Endothelial cell of umbilical vein (primary cell): ENCODE results near the gene DRICH1. TPM values are rescaled to one million over a fixed set of nuclear protein-coding genes. Genes with fewer than 3 reads are reported as not detected.

Source experiments
- BruUV-seq: library from RNA; stranded (reverse); fragments of 400-500 nt; replicated peaks from 2 replicates; lab custom pipeline; 2021; lab: Mats Ljungman, UMichigan
- CTCF ChIA-PET: fragments of 300-600, 350-600 bp; sonication (Branson Sonifier 250); formaldehyde crosslinking; loops from one replicate; lab custom pipeline; 2021; ENCODE audit warnings: antibody characterized with exemption, inconsistent platforms; lab: Charles Lee
- POLR2A ChIA-PET: fragments of 300-600, 350-600 bp; sonication (Branson Sonifier 250); formaldehyde crosslinking; loops from one replicate; lab custom pipeline; 2021; ENCODE audit warnings: antibody characterized with exemption, inconsistent platforms; lab: Charles Lee
- DNase-seq: peaks from one replicate; pipeline ENCODE4 v3.0.0-alpha.2; 2011; ENCODE audit warnings: low read depth, low spot score
- FAIRE-seq: peaks from 2 replicates; lab custom pipeline; 2011; peaks lifted over from hg19 to GRCh38; lab: Jason Lieb, UNC
- H2AFZ ChIP-seq: 2 replicates; pipeline ENCODE4 v1.6.0; 2012; ENCODE audit warnings: low read depth, low read length, control low read depth, inconsistent platforms
- H3K27ac ChIP-seq: 2 replicates; pipeline ENCODE4 v1.5.1; 2011; ENCODE audit warnings: low read depth, mild to moderate bottlenecking, control low read depth, low read length, moderate library complexity; ENCODE audit not compliant: insufficient read depth
- H3K27me3 ChIP-seq, 2 experiments: 2 replicates each; pipeline versions ENCODE4 v1.6.0 to v1.6.1; 2011; ENCODE audit warnings: low read length in 2 of 2, mixed read lengths in 1 of 2; ENCODE audit not compliant: control insufficient read depth in 2 of 2, insufficient read depth in 2 of 2
- H3K36me3 ChIP-seq, 2 experiments: 2 replicates in 1 of 2; 3 replicates in 1 of 2; pipeline ENCODE4 v1.5.1; 2011; ENCODE audit warnings: low read length in 2 of 2, mild to moderate bottlenecking in 1 of 2, moderate library complexity in 1 of 2; ENCODE audit not compliant: control insufficient read depth in 2 of 2, insufficient read depth in 2 of 2; ENCODE audit errors: extremely low read depth in 1 of 2
- H3K4me1 ChIP-seq: 3 replicates; pipeline ENCODE4 v1.5.1; 2011; ENCODE audit warnings: mild to moderate bottlenecking, low read length; ENCODE audit not compliant: control insufficient read depth, insufficient read depth; ENCODE audit errors: extremely low read depth
- H3K4me2 ChIP-seq: 2 replicates; pipeline ENCODE4 v1.6.1; 2011; ENCODE audit warnings: low read length, control low read depth, mixed read lengths; ENCODE audit not compliant: insufficient read depth
- H3K4me3 ChIP-seq, 3 experiments: fragments of 200-600 bp in 1 of 3; sonication (generic), shearing (Covaris generic) in 1 of 3; replicated peaks in 1 of 3; 2 replicates each; pipeline ENCODE4 v1.5.1; 2011 to 2016; ENCODE audit warnings: control low read depth in 3 of 3, low read length in 3 of 3, mild to moderate bottlenecking in 2 of 3, inconsistent platforms in 1 of 3, low read depth in 1 of 3, moderate library complexity in 1 of 3; ENCODE audit not compliant: insufficient read depth in 1 of 3
- H3K79me2 ChIP-seq: 2 replicates; pipeline ENCODE4 v1.6.0; 2012; ENCODE audit warnings: low read length, inconsistent platforms; ENCODE audit not compliant: control insufficient read depth, insufficient read depth
- H3K9ac ChIP-seq: replicated peaks from 2 replicates; pipeline ENCODE3; 2011; ENCODE audit warnings: low read length, control low read depth; ENCODE audit not compliant: insufficient read depth; ENCODE audit errors: extremely low read depth
- H3K9me1 ChIP-seq: replicated peaks from 3 replicates; pipeline ENCODE4 v1.6.0; 2011; ENCODE audit warnings: mild to moderate bottlenecking, low read length; ENCODE audit not compliant: control insufficient read depth, insufficient read depth; ENCODE audit errors: extremely low read depth
- H3K9me3 ChIP-seq: replicated peaks from 2 replicates; pipeline ENCODE4 v1.5.1; 2012; ENCODE audit warnings: low read length, inconsistent platforms; ENCODE audit not compliant: control insufficient read depth, insufficient read depth
- H4K20me1 ChIP-seq: replicated peaks from 2 replicates; pipeline ENCODE3; 2011; ENCODE audit warnings: mild to moderate bottlenecking, low read length; ENCODE audit not compliant: control insufficient read depth, insufficient read depth; ENCODE audit errors: extremely low read depth
- CTCF ChIP-seq, 2 donors: IDR thresholded peaks; 1 replicate in 1 of 2; 2 replicates in 1 of 2; pipeline ENCODE4 v1.5.1; 2011; ENCODE audit warnings: low read length in 2 of 2, mild to moderate bottlenecking in 2 of 2, moderate library complexity in 2 of 2, control low read depth in 1 of 2, inconsistent platforms in 1 of 2, low read depth in 1 of 2; ENCODE audit not compliant: insufficient read depth in 1 of 2; ENCODE audit errors: extremely low read depth in 1 of 2
- EZH2 ChIP-seq: IDR thresholded peaks from 2 replicates; pipeline ENCODE4 v1.6.1; 2012; ENCODE audit warnings: borderline replicate concordance, low read depth, mild to moderate bottlenecking, moderate library complexity, low read length, inconsistent platforms; ENCODE audit not compliant: severe bottlenecking
- FOS ChIP-seq: IDR thresholded peaks from 2 replicates; pipeline ENCODE4 v1.6.1; 2011; ENCODE audit warnings: mild to moderate bottlenecking, low read length, moderate library complexity, borderline replicate concordance; ENCODE audit not compliant: insufficient read depth
- GATA2 ChIP-seq: IDR thresholded peaks from 2 replicates; pipeline ENCODE4 v1.7.0; 2011; ENCODE audit warnings: low read depth, mild to moderate bottlenecking, moderate library complexity, mixed read lengths, low read length; ENCODE audit not compliant: insufficient read length, insufficient read depth
- JUN ChIP-seq: IDR thresholded peaks from 2 replicates; pipeline ENCODE4 v1.6.1; 2011; ENCODE audit warnings: borderline replicate concordance, low read depth; ENCODE audit not compliant: insufficient read length, insufficient read depth
- MAX ChIP-seq: IDR thresholded peaks from 2 replicates; pipeline ENCODE4 v1.6.1; 2011; ENCODE audit not compliant: insufficient read depth, insufficient read length
- MYC ChIP-seq: IDR thresholded peaks from one replicate; pipeline ENCODE4 v1.6.1; 2011; ENCODE audit warnings: mild to moderate bottlenecking, low read depth, low read length
- POLR2A ChIP-seq: IDR thresholded peaks from 2 replicates; pipeline ENCODE4 v1.6.1; 2012; ENCODE audit warnings: low read depth, mild to moderate bottlenecking, control low read depth, low read length
- POLR2AphosphoS5 ChIP-seq: IDR thresholded peaks from 2 replicates; pipeline ENCODE4 v1.6.1; 2012; ENCODE audit warnings: low read depth, mild to moderate bottlenecking, control low read depth, low read length, moderate library complexity; ENCODE audit not compliant: insufficient read depth
- dilution Hi-C: fragments of 300-500 bp; cut with MboI; formaldehyde crosslinking; loops from one replicate; pipeline ENCODE4 v1.15.0; 2019; ENCODE audit warnings: low sequenced_read_pairs; ENCODE audit not compliant: extremely low pct_ligation_motif_present
- intact Hi-C: fragments of 100-400 bp; cut with micrococcal nuclease; formaldehyde crosslinking; loops from one replicate; pipeline ENCODE4 v1.10.0; 2022
- polyA plus RNA-seq, 4 experiments: library from polyadenylated mRNA; depleted of rRNA in 3 of 4; stranded (reverse) in 3 of 4; unstranded in 1 of 4; fragments of >200 nt; gene quantifications; 2 replicates each; pipeline versions ENCODE4 v1.2.1 to v1.2.3, GENCODE V29; 2011 to 2012; ENCODE audit warnings: missing spikeins in 1 of 4
- total RNA-seq: library from RNA; stranded (reverse); gene quantifications from 2 replicates; pipeline ENCODE4 v1.2.3, GENCODE V29; 2021

The DRICH1 gene
- total and polyA plus RNA-seq, 2 donors (not counting 3 experiments of a cell fraction or from before 2014, with no cell fraction given) = 0.25 TPM; not detected in 1

GRCh38 chr22:23579280-23579679, 52.8 kb downstream of the DRICH1 start:
- Histone ChIP-seq H3K4me2 (no peak overlapping the region), H3K36me3 (no peaks in the 10 kb centered on the region), H3K4me3 (no peak overlapping the region), H3K27ac (no peak overlapping the region), H3K9ac (no peak overlapping the region), H3K4me1 (no peaks in the 10 kb centered on the region), H3K9me1 (no peaks in the 10 kb centered on the region), H3K27me3 (no peaks in the 10 kb centered on the region), H4K20me1 (no peaks in the 10 kb centered on the region), H3K79me2 (no peaks in the 10 kb centered on the region), H2AFZ (no peak overlapping the region), H3K9me3 (no peaks in the 10 kb centered on the region)
- dilution Hi-C loops = no loop called here
- FAIRE-seq (no peak), DNase-seq (no peak)
- CTCF ChIA-PET = no interaction called here
- no TSS peak for BruUV-seq
- POLR2A ChIA-PET = no interaction called here
- TF ChIP-seq EZH2 (no peak), CTCF (IDR thresholded peaks at IDR 0.05; ENCODE audit: extremely low read depth in 1 of 2, insufficient read depth in 1 of 2, low read depth in 1 of 2, low read length in 2 of 2) (no peak), GATA2 (no peak), JUN (no peak), POLR2A (no peak), POLR2AphosphoS5 (no peak), FOS (no peak), MAX (no peak), MYC (no peak)
- intact Hi-C loops = no loop called here
